Measurements from ENCODE around the gene TENM4.
A peak's percentile ranks its signal among the peaks of the same experiment; 100 is the strongest.

The TENM4 gene

DNA sequence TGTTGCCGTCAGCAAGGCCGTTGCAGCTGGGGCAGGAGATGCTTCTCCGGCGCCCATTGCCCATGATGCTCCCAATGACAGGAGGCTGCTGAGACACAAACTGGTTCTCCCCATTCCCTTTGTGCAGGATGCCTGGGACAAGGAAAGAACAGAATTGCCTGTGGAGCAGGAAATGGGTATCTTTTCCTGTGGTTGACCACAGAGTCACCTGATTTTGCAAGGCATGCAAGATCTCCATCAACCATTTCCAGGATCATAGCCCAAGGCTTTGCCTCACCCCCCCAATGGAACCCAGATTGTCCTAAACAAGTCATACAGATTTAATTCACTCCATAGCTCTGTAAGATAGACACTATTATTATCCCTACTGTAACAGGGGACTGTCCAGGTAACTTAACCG is 718.0 kb downstream of the TENM4 start:
- DNase-seq (ENCODE audit: low read depth), result no peak
- TF ChIP-seq, protein P1, sequence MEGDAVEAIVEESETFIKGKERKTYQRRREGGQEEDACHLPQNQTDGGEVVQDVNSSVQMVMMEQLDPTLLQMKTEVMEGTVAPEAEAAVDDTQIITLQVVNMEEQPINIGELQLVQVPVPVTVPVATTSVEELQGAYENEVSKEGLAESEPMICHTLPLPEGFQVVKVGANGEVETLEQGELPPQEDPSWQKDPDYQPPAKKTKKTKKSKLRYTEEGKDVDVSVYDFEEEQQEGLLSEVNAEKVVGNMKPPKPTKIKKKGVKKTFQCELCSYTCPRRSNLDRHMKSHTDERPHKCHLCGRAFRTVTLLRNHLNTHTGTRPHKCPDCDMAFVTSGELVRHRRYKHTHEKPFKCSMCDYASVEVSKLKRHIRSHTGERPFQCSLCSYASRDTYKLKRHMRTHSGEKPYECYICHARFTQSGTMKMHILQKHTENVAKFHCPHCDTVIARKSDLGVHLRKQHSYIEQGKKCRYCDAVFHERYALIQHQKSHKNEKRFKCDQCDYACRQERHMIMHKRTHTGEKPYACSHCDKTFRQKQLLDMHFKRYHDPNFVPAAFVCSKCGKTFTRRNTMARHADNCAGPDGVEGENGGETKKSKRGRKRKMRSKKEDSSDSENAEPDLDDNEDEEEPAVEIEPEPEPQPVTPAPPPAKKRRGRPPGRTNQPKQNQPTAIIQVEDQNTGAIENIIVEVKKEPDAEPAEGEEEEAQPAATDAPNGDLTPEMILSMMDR (conservative IDR thresholded peaks at IDR 0.05; ENCODE audit: low read depth, low read length), result no peak
- H3K4me3 ChIP-seq (ENCODE audit: low read depth, low read length), result no peak overlapping the region

DNA sequence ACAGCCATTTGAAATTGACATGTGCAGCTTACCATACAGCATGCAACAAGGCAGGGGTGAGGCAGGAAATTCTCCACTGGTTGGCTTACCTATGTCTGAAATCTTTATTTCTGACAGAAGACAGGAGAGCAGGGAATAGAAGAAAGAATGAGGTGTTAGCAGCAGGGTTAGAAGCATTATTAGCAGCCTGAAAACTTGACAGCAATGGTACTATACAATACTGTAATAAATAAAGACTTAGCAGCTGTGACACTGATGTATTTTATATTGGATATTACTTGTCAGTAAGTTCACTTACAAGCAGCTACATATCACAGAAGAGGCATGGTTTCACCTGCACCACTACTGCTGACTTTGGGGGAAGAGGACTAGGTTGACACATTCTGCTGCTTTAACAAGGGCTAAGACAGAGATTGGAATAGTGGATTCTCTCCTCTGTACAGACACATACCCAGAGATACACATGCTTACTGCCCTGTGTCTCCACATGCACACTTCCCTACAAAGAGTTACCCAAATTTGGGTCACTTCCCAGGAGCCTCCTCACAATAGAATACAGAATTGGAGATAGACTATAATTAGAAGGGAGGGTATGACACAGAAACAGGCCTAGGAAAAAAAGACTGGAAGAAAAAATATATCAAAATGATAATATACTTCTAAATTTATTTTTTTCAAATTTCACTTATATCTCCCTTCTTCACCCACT is 720.4 kb downstream of the TENM4 start:
- no peak overlapping the region for H3K4me3 ChIP-seq (ENCODE audit: low read depth, low read length)
- TF ChIP-seq, protein P1 (conservative IDR thresholded peaks at IDR 0.05; ENCODE audit: low read depth, low read length), result no peak
- no peak for DNase-seq (ENCODE audit: low read depth)

GRCh38 chr11:78717041-78717440 is 723.8 kb downstream of the TENM4 start:
- TF ChIP-seq, protein P1 (conservative IDR thresholded peaks at IDR 0.05; ENCODE audit: low read depth, low read length), result no peak

DNA sequence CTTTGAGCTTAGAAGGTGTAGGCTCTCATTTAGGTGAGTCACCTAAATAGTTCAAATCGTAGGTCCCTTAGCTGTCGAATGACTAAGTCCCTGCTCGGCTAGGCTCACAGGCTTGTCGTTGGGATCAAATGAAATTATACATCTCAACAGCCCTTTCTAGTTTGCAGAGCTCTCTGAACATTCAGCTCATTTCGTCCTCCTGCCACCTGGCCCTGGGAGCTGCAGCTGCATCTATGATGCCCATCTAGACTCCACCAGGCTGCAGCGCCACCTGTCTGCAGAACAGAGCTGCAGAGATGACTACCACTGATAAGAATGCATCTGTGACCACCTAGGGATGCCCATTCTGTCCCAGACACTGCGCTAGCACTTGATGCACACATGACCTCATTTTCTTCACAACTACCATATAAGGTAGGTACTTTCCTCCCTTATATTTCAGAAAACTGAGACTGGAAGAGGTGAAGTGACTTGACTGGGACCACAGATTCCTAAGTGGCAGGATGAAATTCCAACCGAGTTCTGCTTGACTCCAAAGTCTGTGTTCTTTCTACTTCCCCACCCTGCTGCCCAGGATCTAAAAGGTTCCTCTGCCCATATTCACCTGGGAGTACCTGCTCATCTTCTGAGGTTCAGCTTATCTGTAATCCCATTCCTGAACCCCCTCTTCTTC is 725.1 kb downstream of the TENM4 start:
- DNase-seq (ENCODE audit: low read depth), result peak; percentile 74
- TF ChIP-seq, protein P1 (conservative IDR thresholded peaks at IDR 0.05; ENCODE audit: low read depth, low read length), result peak; percentile 84
- no peak overlapping the region for H3K4me3 ChIP-seq (ENCODE audit: low read depth, low read length)

More at GRCh38 chr11:78717041-78717440, 723.8 kb downstream of the TENM4 start:
- DNase-seq (ENCODE audit: low read depth), result no peak
- no peak overlapping the region for H3K4me3 ChIP-seq (ENCODE audit: low read depth, low read length)

DNA sequence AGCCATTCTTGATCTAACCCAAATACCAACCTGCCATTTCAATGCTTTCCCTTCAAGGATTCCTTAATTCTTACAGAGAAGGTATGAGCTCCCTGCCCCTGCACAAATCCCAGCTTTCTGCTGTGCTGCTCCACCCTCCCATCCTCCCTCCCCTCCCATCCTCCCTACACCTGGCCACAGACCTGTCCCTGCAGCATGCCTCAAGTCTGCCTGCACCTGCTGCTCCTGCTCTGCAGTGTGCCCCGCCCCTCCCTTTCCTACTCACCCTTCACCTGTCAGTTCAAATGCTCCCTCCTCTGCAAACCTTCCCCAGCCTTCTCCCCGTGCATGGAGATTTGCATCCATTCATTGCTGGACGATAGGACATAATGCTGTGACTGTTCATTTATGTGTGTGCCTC is 726.3 kb downstream of the TENM4 start:
- TF ChIP-seq, protein P1 (conservative IDR thresholded peaks at IDR 0.05; ENCODE audit: low read depth, low read length), result no peak
- DNase-seq (ENCODE audit: low read depth), result no peak

DNA sequence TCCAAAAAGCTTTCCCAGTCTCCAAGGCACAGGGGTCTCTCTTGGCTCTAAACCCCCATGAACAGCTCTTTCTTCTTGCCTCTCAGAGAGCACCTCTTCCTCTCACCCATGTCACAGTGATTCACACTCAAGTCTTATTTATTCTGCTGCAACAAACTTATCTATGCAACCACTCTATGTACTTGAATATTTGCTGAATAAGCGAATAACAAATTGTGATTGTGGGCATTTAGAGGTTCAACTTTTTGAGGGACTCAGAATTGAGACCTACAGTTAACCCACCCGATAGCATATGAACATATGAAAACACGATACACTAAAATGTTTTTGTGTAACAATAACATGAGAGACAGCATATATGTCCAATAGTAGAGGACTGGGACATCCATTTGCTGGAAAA is 729.1 kb downstream of the TENM4 start:
- DNase-seq (ENCODE audit: low read depth), result no peak
- H3K4me3 ChIP-seq (ENCODE audit: low read depth, low read length), result no peak overlapping the region
- TF ChIP-seq, protein P1 (conservative IDR thresholded peaks at IDR 0.05; ENCODE audit: low read depth, low read length), result no peak

More for the DNA sequence above, 726.3 kb downstream of the TENM4 start:
- no peak overlapping the region for H3K4me3 ChIP-seq (ENCODE audit: low read depth, low read length)

Data from choroid plexus epithelial cell (primary cell).